Neural cell (in vitro differentiated cells): Measurements from ENCODE around the gene SLC9A3. TPM values are rescaled to one million over a fixed set of nuclear protein-coding genes. Genes with fewer than 3 reads are reported as not detected.

Experiments
- H2AFZ ChIP-seq: fragments of 200-600, 300-800 bp; sonication (generic), shearing (Covaris generic); 2 replicates; pipeline ENCODE4 v1.6.0; 2014; ENCODE audit warnings: low read depth, mild to moderate bottlenecking, antibody characterized with exemption, low read length, moderate library complexity
- H3F3A ChIP-seq: fragments of 200-600 bp; shearing (Covaris generic); 2 replicates; pipeline ENCODE4 v1.6.1; 2016; ENCODE audit warnings: mild to moderate bottlenecking, moderate library complexity, mixed read lengths, antibody characterized with exemption, low read length; ENCODE audit not compliant: insufficient read depth, poor library complexity, severe bottlenecking
- H3K27ac ChIP-seq: fragments of 200-600, 300-800 bp; sonication (generic), shearing (Covaris generic); 2 replicates; pipeline ENCODE4 v1.5.1; 2014; ENCODE audit warnings: mild to moderate bottlenecking, low read length, moderate library complexity
- H3K27me3 ChIP-seq: fragments of 300-800, 200-600 bp; sonication (generic), shearing (Covaris generic); 2 replicates; pipeline ENCODE4 v1.6.0; 2014; ENCODE audit warnings: mild to moderate bottlenecking, low read depth, low read length, moderate library complexity; ENCODE audit not compliant: insufficient read depth
- H3K36me3 ChIP-seq: fragments of 300-800, 200-600 bp; sonication (generic), shearing (Covaris generic); 2 replicates; pipeline ENCODE4 v1.5.1; 2014; ENCODE audit warnings: mild to moderate bottlenecking, antibody characterized with exemption, low read length, moderate library complexity; ENCODE audit not compliant: insufficient read depth
- H3K4me2 ChIP-seq: fragments of 300-800, 200-600 bp; sonication (generic), shearing (Covaris generic); 2 replicates; pipeline ENCODE4 v1.6.0; 2014; ENCODE audit warnings: mild to moderate bottlenecking, low read length
- H3K4me3 ChIP-seq: fragments of 300-800, 200-600 bp; sonication (generic), shearing (Covaris generic); 2 replicates; pipeline ENCODE4 v1.5.1; 2014; ENCODE audit warnings: mild to moderate bottlenecking, low read length, moderate library complexity
- H3K79me2 ChIP-seq: fragments of 200-600 bp; shearing (Covaris generic); replicated peaks from 2 replicates; pipeline ENCODE4 v1.6.0; 2014; ENCODE audit warnings: mild to moderate bottlenecking, low read length, moderate library complexity; ENCODE audit not compliant: insufficient read depth
- H3K9ac ChIP-seq: fragments of 300-800, 200-600 bp; sonication (generic), shearing (Covaris generic); 2 replicates; pipeline ENCODE4 v1.6.1; 2016; ENCODE audit warnings: mild to moderate bottlenecking, low read length, mixed read lengths
- H3K9me2 ChIP-seq: fragments of 200-600 bp; shearing (Covaris generic); 2 replicates; pipeline ENCODE4 v1.6.1; 2016; ENCODE audit warnings: mild to moderate bottlenecking, low read length, mixed read lengths; ENCODE audit not compliant: insufficient read depth
- H3K9me3 ChIP-seq: fragments of 200-600, 300-800 bp; sonication (generic), shearing (Covaris generic); 2 replicates; pipeline ENCODE4 v1.6.1; 2016; ENCODE audit warnings: mild to moderate bottlenecking, mixed run types, low read length, moderate library complexity, mixed read lengths
- H4K20me1 ChIP-seq: fragments of 200-600 bp; shearing (Covaris generic); 2 replicates; pipeline ENCODE4 v1.6.1; 2016; ENCODE audit warnings: mild to moderate bottlenecking, mixed run types; ENCODE audit not compliant: insufficient read depth
- CTCF ChIP-seq: fragments of 450-650 bp; IDR thresholded peaks from 2 replicates; pipeline ENCODE4 v1.5.1; 2014; ENCODE audit warnings: antibody characterized with exemption, mild to moderate bottlenecking, moderate library complexity; ENCODE audit not compliant: poor library complexity, severe bottlenecking
- EP300 ChIP-seq: fragments of 450-650 bp; conservative IDR thresholded peaks from 2 replicates; pipeline ENCODE4 v1.6.1; 2014; ENCODE audit warnings: antibody characterized with exemption, mild to moderate bottlenecking, moderate library complexity; ENCODE audit not compliant: poor library complexity, severe bottlenecking
- EZH2 ChIP-seq: fragments of 200-600, 300-800 bp; shearing (Covaris generic), sonication (generic); IDR thresholded peaks from 2 replicates; pipeline ENCODE4 v1.6.1; 2014; ENCODE audit warnings: antibody characterized with exemption, low read length, borderline replicate concordance, mild to moderate bottlenecking; ENCODE audit not compliant: insufficient read depth, poor library complexity, severe bottlenecking
- MXI1 ChIP-seq: fragments of 450-650 bp; conservative IDR thresholded peaks from 2 replicates; pipeline ENCODE4 v1.6.1; 2014; ENCODE audit warnings: antibody characterized with exemption, mild to moderate bottlenecking; ENCODE audit not compliant: poor library complexity, severe bottlenecking
- RAD21 ChIP-seq: fragments of 450-650 bp; conservative IDR thresholded peaks from 2 replicates; pipeline ENCODE4 v1.6.1; 2014; ENCODE audit warnings: antibody characterized with exemption, mild to moderate bottlenecking, moderate library complexity
- REST ChIP-seq: IDR thresholded peaks from 2 replicates; pipeline ENCODE4 v1.6.1; 2012; ENCODE audit warnings: borderline replicate concordance
- SMC3 ChIP-seq: fragments of 450-650 bp; conservative IDR thresholded peaks from 2 replicates; pipeline ENCODE4 v1.6.1; 2014; ENCODE audit warnings: antibody characterized with exemption, mild to moderate bottlenecking, moderate library complexity; ENCODE audit not compliant: poor library complexity
- TAF1 ChIP-seq: IDR thresholded peaks from 2 replicates; pipeline ENCODE4 v1.6.1; 2012; ENCODE audit warnings: low read depth
- polyA plus RNA-seq: library from polyadenylated mRNA; depleted of rRNA; stranded (reverse); fragments of >200 nt; gene quantifications from 2 replicates; pipeline ENCODE4 v1.2.3, GENCODE V29; 2014

The SLC9A3 gene
- polyA plus RNA-seq, 1 donor from 2014 or later = 4.0 TPM

- Histone ChIP-seq H3K27me3 (no peaks in the 10 kb centered on the region), H3K36me3 (no peaks in the 10 kb centered on the region), H3K9me2 (no peaks in the 10 kb centered on the region), H3K9ac (no peak overlapping the region), H3K4me2 (no peak overlapping the region), H2AFZ (no peak overlapping the region), H3K9me3 (no peaks in the 10 kb centered on the region), H3K27ac (no peak overlapping the region), H3F3A (no peaks in the 10 kb centered on the region), H4K20me1 (no peaks in the 10 kb centered on the region), H3K79me2 (no peaks in the 10 kb centered on the region), H3K4me3 (no peak overlapping the region)
- no peak for TF ChIP-seq RAD21
- no peak for TF ChIP-seq EP300
- TF ChIP-seq SMC3 = no peak
- no peak for TF ChIP-seq EZH2
Observed at GRCh38 chr5:468401-468800, 55.8 kb downstream of the SLC9A3 start.

GRCh38 chr5:466661-467310 lies 57.5 kb downstream of the SLC9A3 start:
- Histone ChIP-seq H3K79me2 (no peaks in the 10 kb centered on the region), H3K9ac (no peak overlapping the region), H3K27ac (no peak overlapping the region), H2AFZ (no peak overlapping the region), H3K4me3 (no peak overlapping the region), H3K36me3 (no peaks in the 10 kb centered on the region), H3F3A (no peaks in the 10 kb centered on the region), H3K9me2 (no peaks in the 10 kb centered on the region), H4K20me1 (no peaks in the 10 kb centered on the region), H3K4me2 (no peak overlapping the region), H3K9me3 (no peaks in the 10 kb centered on the region), H3K27me3 (no peaks in the 10 kb centered on the region)
- TF ChIP-seq REST (no peak), CTCF (no peak), TAF1 (no peak), SMC3 (no peak), MXI1 (no peak), RAD21 (no peak), EZH2 (no peak), EP300 (no peak)
